Panc1 (cell line): ENCODE data around the gene CDKN1A.

Experiments
- CTCF ChIP-seq: fragments of 450-650 bp; IDR thresholded peaks from 2 replicates; pipeline ENCODE4 v1.5.1; 2017; ENCODE audit warnings: mild to moderate bottlenecking
- POLR2AphosphoS5 ChIP-seq: IDR thresholded peaks from 2 replicates; pipeline ENCODE4 v1.6.1; 2012; ENCODE audit warnings: mild to moderate bottlenecking, low read depth, low read length, moderate library complexity
- REST ChIP-seq, 2 experiments: IDR thresholded peaks; 2 replicates each; pipeline ENCODE4 v1.6.1; 2011 to 2012; ENCODE audit warnings: low read depth in 2 of 2, control low read depth in 1 of 2, low read length in 1 of 2, mild to moderate bottlenecking in 1 of 2, moderate library complexity in 1 of 2; ENCODE audit not compliant: insufficient read depth in 1 of 2
- SIN3A ChIP-seq: IDR thresholded peaks from 2 replicates; pipeline ENCODE4 v1.6.1; 2012; ENCODE audit warnings: low read depth, mild to moderate bottlenecking, low read length, moderate library complexity, borderline replicate concordance; ENCODE audit not compliant: insufficient read depth
- TCF7L2 ChIP-seq: IDR thresholded peaks from 2 replicates; pipeline ENCODE4 v1.6.1; 2011; ENCODE audit warnings: mild to moderate bottlenecking, low read depth, low read length, inconsistent platforms

GRCh38 chr6:36717231-36717825 is 38.8 kb downstream of the CDKN1A start:
- TF ChIP-seq CTCF (no peak), TCF7L2 (no peak), REST (IDR thresholded peaks at IDR 0.05; ENCODE audit: insufficient read depth in 1 of 2, low read depth in 2 of 2, low read length in 1 of 2) (no peak), POLR2AphosphoS5 (no peak), SIN3A (no peak)
